Measurements from ENCODE around the gene DDX25.

GRCh38 chr11:125932301-125932700 is 28.0 kb downstream of the DDX25 start:
- no peak for TF ChIP-seq YY1 (IDR thresholded peaks at IDR 0.05; ENCODE audit: low read depth, low read length)
- TF ChIP-seq CTCF (IDR thresholded peaks at IDR 0.05 in 2 of 3, conservative IDR thresholded peaks at IDR 0.05 in 1 of 3; ENCODE audit: control insufficient read depth in 2 of 3, extremely low read depth in 1 of 3, insufficient read depth in 1 of 3, low read depth in 3 of 3, low read length in 3 of 3) = no peak
- no peak for TF ChIP-seq CBX3 (IDR thresholded peaks at IDR 0.05; ENCODE audit: borderline replicate concordance, low read depth)
- TF ChIP-seq RCOR1 (conservative IDR thresholded peaks at IDR 0.05; ENCODE audit: low read depth, low read length) = no peak
- no peak for TF ChIP-seq CHD4 (IDR thresholded peaks at IDR 0.05)

All from GM12878 (cell line).